SK-N-SH treated with all-trans-retinoic acid at 6 μM for 48 hours (cell line): ENCODE measurements around the gene THSD4.

ENCODE experiments used
- ATAC-seq: fragments of 200-7000 bp; cut with Tn5 transposase; 3 replicates; pipeline ENCODE4 v1.9.1; 2020; ENCODE audit warnings: mild to moderate bottlenecking, moderate library complexity
- ARNTL ChIP-seq: fragments of 450-650 bp; formaldehyde crosslinking; IDR thresholded peaks from 2 replicates; pipeline ENCODE4 v1.5.0; 2020; ENCODE audit warnings: low read depth, mild to moderate bottlenecking, moderate library complexity, borderline replicate concordance
- CSRNP3 ChIP-seq: fragments of 250-450 bp; sonication (Bioruptor Pico); IDR thresholded peaks from 2 replicates; pipeline ENCODE4 v1.5.1; 2021; ENCODE audit warnings: mild to moderate bottlenecking, moderate library complexity
- ESRRG ChIP-seq: fragments of 250-450 bp; sonication (Bioruptor Pico); IDR thresholded peaks from 2 replicates; pipeline ENCODE4 v1.6.1; 2021; ENCODE audit warnings: mild to moderate bottlenecking
- ISL1 ChIP-seq: fragments of 250-450 bp; sonication (Bioruptor Pico); IDR thresholded peaks from 2 replicates; pipeline ENCODE4 v2.1.2; 2022; ENCODE audit warnings: mild to moderate bottlenecking, moderate library complexity
- OSR1 ChIP-seq: fragments of 250-450 bp; sonication (Bioruptor Pico); IDR thresholded peaks from 2 replicates; pipeline ENCODE4 v1.8.0; 2022; ENCODE audit warnings: moderate library complexity, mild to moderate bottlenecking, inconsistent platforms
- PATZ1 ChIP-seq: fragments of 250-450 bp; sonication (Bioruptor Pico); IDR thresholded peaks from 2 replicates; pipeline ENCODE4 v1.8.0; 2020; ENCODE audit warnings: mild to moderate bottlenecking, moderate library complexity, borderline replicate concordance
- PPARA ChIP-seq: fragments of 250-450 bp; sonication (Bioruptor Pico); IDR thresholded peaks from 2 replicates; pipeline ENCODE4 v1.5.0; 2020; ENCODE audit warnings: mild to moderate bottlenecking, borderline replicate concordance
- RARB ChIP-seq: fragments of 250-450 bp; sonication (Bioruptor Pico); IDR thresholded peaks from 2 replicates; pipeline ENCODE4 v1.8.0; 2021; ENCODE audit warnings: mild to moderate bottlenecking, moderate library complexity
- SNAI2 ChIP-seq: fragments of 250-450 bp; sonication (Bioruptor Pico); IDR thresholded peaks from 2 replicates; pipeline ENCODE4 v1.5.0; 2020; ENCODE audit warnings: mild to moderate bottlenecking, moderate library complexity
- TCF4 ChIP-seq: fragments of 250-450 bp; sonication (Bioruptor Pico); IDR thresholded peaks from 2 replicates; pipeline ENCODE4 v1.8.0; 2021; ENCODE audit warnings: mild to moderate bottlenecking, moderate library complexity, borderline replicate concordance
- TOX ChIP-seq: fragments of 250-450 bp; sonication (Bioruptor Pico); IDR thresholded peaks from 2 replicates; pipeline ENCODE4 v1.8.0; 2021; ENCODE audit warnings: mild to moderate bottlenecking, moderate library complexity, borderline replicate concordance
- ZC3H10 ChIP-seq: fragments of 250-450 bp; sonication (Bioruptor Pico); IDR thresholded peaks from 2 replicates; pipeline ENCODE4 v1.5.1; 2021; ENCODE audit warnings: mild to moderate bottlenecking, moderate library complexity
- ZFP3 ChIP-seq: fragments of 250-450 bp; sonication (Bioruptor Pico); IDR thresholded peaks from 2 replicates; pipeline ENCODE4 v1.5.0; 2020; ENCODE audit warnings: mild to moderate bottlenecking, moderate library complexity
- ZFP30 ChIP-seq: fragments of 450-650 bp; formaldehyde crosslinking; IDR thresholded peaks from 2 replicates; pipeline ENCODE4 v1.5.0; 2022; ENCODE audit warnings: mild to moderate bottlenecking, moderate library complexity
- ZNF565 ChIP-seq: fragments of 450-650 bp; formaldehyde crosslinking; conservative IDR thresholded peaks from 2 replicates; pipeline ENCODE4 v1.5.0; 2020; ENCODE audit warnings: low read depth, mild to moderate bottlenecking, moderate library complexity
- ZNF70 ChIP-seq: fragments of 450-650 bp; formaldehyde crosslinking; IDR thresholded peaks from 2 replicates; pipeline ENCODE4 v1.5.0; 2020; ENCODE audit warnings: mild to moderate bottlenecking, moderate library complexity
- ZNF8 ChIP-seq: fragments of 450-650 bp; formaldehyde crosslinking; IDR thresholded peaks from 2 replicates; pipeline ENCODE4 v1.5.0; 2020; ENCODE audit warnings: mild to moderate bottlenecking, moderate library complexity
- TF ChIP-seq, protein P1 (sequence below): fragments of 250-450 bp; sonication (Bioruptor Pico); IDR thresholded peaks from 2 replicates; pipeline ENCODE4 v1.8.0; 2021; ENCODE audit warnings: low read depth, mild to moderate bottlenecking, moderate library complexity, borderline replicate concordance
- TF ChIP-seq, protein P2 (sequence below): fragments of 250-450 bp; sonication (Bioruptor Pico); IDR thresholded peaks from 2 replicates; pipeline ENCODE4 v1.5.1; 2020; ENCODE audit warnings: low read depth, mild to moderate bottlenecking, moderate library complexity
- TF ChIP-seq, protein P3 (sequence below): fragments of 250-450 bp; sonication (Bioruptor Pico); IDR thresholded peaks from 2 replicates; pipeline ENCODE4 v1.5.0; 2020; ENCODE audit warnings: mild to moderate bottlenecking, moderate library complexity

THSD4 gene

DNA sequence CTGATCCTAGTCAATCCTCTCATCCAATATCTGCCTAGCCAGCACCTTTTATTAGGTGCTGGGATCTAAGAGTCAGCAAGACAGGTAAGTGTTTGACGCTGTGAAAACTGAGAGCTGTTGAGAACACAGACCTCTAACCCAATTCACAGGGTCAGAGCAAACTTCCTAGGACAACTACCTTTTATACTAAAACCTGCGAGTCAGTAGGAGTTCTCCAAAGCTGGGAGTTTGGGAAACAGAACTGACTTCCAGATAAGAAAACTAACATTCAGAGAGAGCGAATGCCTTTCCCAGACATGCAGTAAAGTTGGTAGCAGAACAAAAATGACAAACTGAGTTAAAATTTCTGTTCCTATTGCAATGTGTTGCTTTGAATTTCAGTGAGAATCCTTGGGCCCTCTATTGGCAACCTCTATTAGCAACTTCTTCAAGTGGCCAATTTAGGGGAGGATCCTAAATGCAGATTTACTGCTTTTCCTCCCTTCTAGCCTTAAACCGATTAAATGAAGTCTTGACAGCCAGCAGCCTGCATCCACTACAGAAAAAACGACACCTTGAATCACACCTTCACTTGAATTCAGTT, 706.4 kb downstream of the THSD4 start:
- no peak for ATAC-seq
- TF ChIP-seq ARNTL (no peak), SNAI2 (no peak), ZNF8 (CRISPR knock-in tag) (no peak), ZNF565 (CRISPR knock-in tag) (no peak), ZFP3 (CRISPR knock-in tag) (no peak), ZFP30 (CRISPR knock-in tag) (no peak)
- TF ChIP-seq, protein P1, sequence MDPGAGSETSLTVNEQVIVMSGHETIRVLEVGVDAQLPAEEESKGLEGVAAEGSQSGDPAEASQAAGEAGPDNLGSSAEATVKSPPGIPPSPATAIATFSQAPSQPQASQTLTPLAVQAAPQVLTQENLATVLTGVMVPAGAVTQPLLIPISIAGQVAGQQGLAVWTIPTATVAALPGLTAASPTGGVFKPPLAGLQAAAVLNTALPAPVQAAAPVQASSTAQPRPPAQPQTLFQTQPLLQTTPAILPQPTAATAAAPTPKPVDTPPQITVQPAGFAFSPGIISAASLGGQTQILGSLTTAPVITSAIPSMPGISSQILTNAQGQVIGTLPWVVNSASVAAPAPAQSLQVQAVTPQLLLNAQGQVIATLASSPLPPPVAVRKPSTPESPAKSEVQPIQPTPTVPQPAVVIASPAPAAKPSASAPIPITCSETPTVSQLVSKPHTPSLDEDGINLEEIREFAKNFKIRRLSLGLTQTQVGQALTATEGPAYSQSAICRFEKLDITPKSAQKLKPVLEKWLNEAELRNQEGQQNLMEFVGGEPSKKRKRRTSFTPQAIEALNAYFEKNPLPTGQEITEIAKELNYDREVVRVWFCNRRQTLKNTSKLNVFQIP (CRISPR knock-in tag) = no peak

GRCh38 chr15:71822890-71823630, 707.8 kb downstream of the THSD4 start:
- TF ChIP-seq ZFP30 (CRISPR knock-in tag) = no peak
- TF ChIP-seq, protein P1 (CRISPR knock-in tag) = no peak
- TF ChIP-seq, protein P2, sequence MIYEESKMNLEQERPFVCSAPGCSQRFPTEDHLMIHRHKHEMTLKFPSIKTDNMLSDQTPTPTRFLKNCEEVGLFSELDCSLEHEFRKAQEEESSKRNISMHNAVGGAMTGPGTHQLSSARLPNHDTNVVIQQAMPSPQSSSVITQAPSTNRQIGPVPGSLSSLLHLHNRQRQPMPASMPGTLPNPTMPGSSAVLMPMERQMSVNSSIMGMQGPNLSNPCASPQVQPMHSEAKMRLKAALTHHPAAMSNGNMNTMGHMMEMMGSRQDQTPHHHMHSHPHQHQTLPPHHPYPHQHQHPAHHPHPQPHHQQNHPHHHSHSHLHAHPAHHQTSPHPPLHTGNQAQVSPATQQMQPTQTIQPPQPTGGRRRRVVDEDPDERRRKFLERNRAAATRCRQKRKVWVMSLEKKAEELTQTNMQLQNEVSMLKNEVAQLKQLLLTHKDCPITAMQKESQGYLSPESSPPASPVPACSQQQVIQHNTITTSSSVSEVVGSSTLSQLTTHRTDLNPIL (CRISPR knock-in tag) = no peak
- TF ChIP-seq RARB = no peak
- no peak for TF ChIP-seq PPARA (CRISPR knock-in tag)
- no peak for TF ChIP-seq SNAI2
- TF ChIP-seq ZC3H10 = no peak
- TF ChIP-seq, protein P3, sequence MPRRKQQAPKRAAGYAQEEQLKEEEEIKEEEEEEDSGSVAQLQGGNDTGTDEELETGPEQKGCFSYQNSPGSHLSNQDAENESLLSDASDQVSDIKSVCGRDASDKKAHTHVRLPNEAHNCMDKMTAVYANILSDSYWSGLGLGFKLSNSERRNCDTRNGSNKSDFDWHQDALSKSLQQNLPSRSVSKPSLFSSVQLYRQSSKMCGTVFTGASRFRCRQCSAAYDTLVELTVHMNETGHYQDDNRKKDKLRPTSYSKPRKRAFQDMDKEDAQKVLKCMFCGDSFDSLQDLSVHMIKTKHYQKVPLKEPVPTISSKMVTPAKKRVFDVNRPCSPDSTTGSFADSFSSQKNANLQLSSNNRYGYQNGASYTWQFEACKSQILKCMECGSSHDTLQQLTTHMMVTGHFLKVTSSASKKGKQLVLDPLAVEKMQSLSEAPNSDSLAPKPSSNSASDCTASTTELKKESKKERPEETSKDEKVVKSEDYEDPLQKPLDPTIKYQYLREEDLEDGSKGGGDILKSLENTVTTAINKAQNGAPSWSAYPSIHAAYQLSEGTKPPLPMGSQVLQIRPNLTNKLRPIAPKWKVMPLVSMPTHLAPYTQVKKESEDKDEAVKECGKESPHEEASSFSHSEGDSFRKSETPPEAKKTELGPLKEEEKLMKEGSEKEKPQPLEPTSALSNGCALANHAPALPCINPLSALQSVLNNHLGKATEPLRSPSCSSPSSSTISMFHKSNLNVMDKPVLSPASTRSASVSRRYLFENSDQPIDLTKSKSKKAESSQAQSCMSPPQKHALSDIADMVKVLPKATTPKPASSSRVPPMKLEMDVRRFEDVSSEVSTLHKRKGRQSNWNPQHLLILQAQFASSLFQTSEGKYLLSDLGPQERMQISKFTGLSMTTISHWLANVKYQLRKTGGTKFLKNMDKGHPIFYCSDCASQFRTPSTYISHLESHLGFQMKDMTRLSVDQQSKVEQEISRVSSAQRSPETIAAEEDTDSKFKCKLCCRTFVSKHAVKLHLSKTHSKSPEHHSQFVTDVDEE (CRISPR knock-in tag) = no peak
- TF ChIP-seq ISL1 (CRISPR knock-in tag) = no peak
- TF ChIP-seq TCF4 (CRISPR knock-in tag) = no peak
- no peak for TF ChIP-seq ZNF70 (CRISPR knock-in tag)
- TF ChIP-seq ARNTL = no peak
- no peak for TF ChIP-seq ESRRG (CRISPR knock-in tag)
- no peak for TF ChIP-seq TOX (CRISPR knock-in tag)
- TF ChIP-seq OSR1 = no peak
- no peak for TF ChIP-seq PATZ1 (CRISPR knock-in tag)
- no peak for TF ChIP-seq CSRNP3 (CRISPR knock-in tag)
- ATAC-seq = no peak
